Smooth muscle cell (in vitro differentiated cells): Measurements from ENCODE around the gene TCAP. TPM values are rescaled to one million over a fixed set of nuclear protein-coding genes. Genes with fewer than 3 reads are reported as not detected.

Experiments used
- DNase-seq: peaks from one replicate; lab custom pipeline; 2025; ENCODE audit not compliant: unreplicated experiment; lab: John Stamatoyannopoulos, UW
- H2AFZ ChIP-seq: fragments of 200-600 bp; sonication (generic); 2 replicates; pipeline ENCODE4 v1.6.0; 2016; ENCODE audit warnings: antibody characterized with exemption, low read depth, mild to moderate bottlenecking
- H3F3A ChIP-seq: fragments of 200-600 bp; sonication (generic); 2 replicates; pipeline ENCODE4 v1.6.0; 2017; ENCODE audit warnings: antibody characterized with exemption, low read depth
- H3K27ac ChIP-seq: fragments of 200-600 bp; sonication (generic); 2 replicates; pipeline ENCODE4 v1.5.1; 2016; ENCODE audit warnings: low read depth, mild to moderate bottlenecking
- H3K27me3 ChIP-seq: fragments of 200-600 bp; sonication (generic); 2 replicates; pipeline ENCODE4 v1.6.1; 2016; ENCODE audit warnings: low read depth, mild to moderate bottlenecking
- H3K36me3 ChIP-seq: fragments of 200-600 bp; sonication (generic); 2 replicates; pipeline ENCODE4 v1.5.1; 2016; ENCODE audit warnings: low read depth
- H3K4me1 ChIP-seq: fragments of 200-600 bp; sonication (generic); 2 replicates; pipeline ENCODE4 v1.5.1; 2016; ENCODE audit warnings: low read depth
- H3K4me2 ChIP-seq: fragments of 200-600 bp; sonication (generic); 2 replicates; pipeline ENCODE4 v1.6.0; 2016; ENCODE audit warnings: mild to moderate bottlenecking
- H3K4me3 ChIP-seq: fragments of 200-600 bp; sonication (generic); 2 replicates; pipeline ENCODE4 v1.5.1; 2016; ENCODE audit warnings: mild to moderate bottlenecking
- H3K79me2 ChIP-seq: fragments of 200-600 bp; sonication (generic); 2 replicates; pipeline ENCODE4 v1.6.0; 2016; ENCODE audit warnings: low read depth, mild to moderate bottlenecking
- H3K9ac ChIP-seq: fragments of 200-600 bp; sonication (generic); 2 replicates; pipeline ENCODE4 v1.6.0; 2016; ENCODE audit warnings: low read depth
- H3K9me3 ChIP-seq: fragments of 200-600 bp; sonication (generic); replicated peaks from 2 replicates; pipeline ENCODE4 v1.5.1; 2016; ENCODE audit warnings: low read depth
- H4K20me1 ChIP-seq: fragments of 200-600 bp; sonication (generic); 2 replicates; pipeline ENCODE4 v1.6.0; 2016; ENCODE audit warnings: low read depth
- CTCF ChIP-seq: fragments of 200-600 bp; sonication (generic); IDR thresholded peaks from 2 replicates; pipeline ENCODE4 v1.5.1; 2017; ENCODE audit warnings: borderline replicate concordance, mild to moderate bottlenecking, antibody characterized with exemption; ENCODE audit not compliant: insufficient read depth, poor library complexity, severe bottlenecking
- WGBS: methylation state at CpG from one replicate; pipeline ENCODE4 v1.1.7; 2016; ENCODE audit warnings: low lambda C conversion rate; 5-methylcytosine and 5-hydroxymethylcytosine counted together
- polyA plus RNA-seq: library from polyadenylated mRNA; unstranded; fragments of >200 nt; fragmentation: Nextera tagmentation; extraction: Ambion mirVana; gene quantifications from 2 replicates; pipeline ENCODE4 v1.2.1, GENCODE V29; 2016
- total RNA-seq: library from RNA; depleted of rRNA; stranded (reverse); fragments of >200 nt; gene quantifications from 2 replicates; pipeline ENCODE4 v1.2.3, GENCODE V29; 2014

Gene TCAP
- total and polyA plus RNA-seq, 2 experiments from 2014 or later, result 0.41 TPM; not detected in 1

- Histone ChIP-seq H2AFZ (no peak overlapping the region), H3K27me3 (peaks cover 83% of the 10 kb centered on the region), H3K4me1 (peaks cover 14% of the 10 kb centered on the region), H3K79me2 (no peaks in the 10 kb centered on the region), H3K36me3 (no peaks in the 10 kb centered on the region), H3K4me3 (no peak overlapping the region), H4K20me1 (no peaks in the 10 kb centered on the region), H3F3A (no peaks in the 10 kb centered on the region), H3K27ac (no peak overlapping the region), H3K9ac (no peak overlapping the region), H3K4me2 (no peak overlapping the region), H3K9me3 (no peaks in the 10 kb centered on the region)
- WGBS, result 67% methylated on average over 10 of the region's 10 CpGs
- DNase-seq, result no peak
- no peak for TF ChIP-seq CTCF
Observed at GRCh38 chr17:39628655-39629493, 36.3 kb upstream of the TCAP start.

GRCh38 chr17:39629494-39629880 lies 35.7 kb upstream of the TCAP start:
- peaks cover 14% of the 10 kb centered on the region for H3K4me1 ChIP-seq
- H3K79me2 ChIP-seq, result no peaks in the 10 kb centered on the region
- peaks cover 78% of the 10 kb centered on the region for H3K27me3 ChIP-seq
- no peaks in the 10 kb centered on the region for H3K9me3 ChIP-seq
- H4K20me1 ChIP-seq, result no peaks in the 10 kb centered on the region
- H3K4me2 ChIP-seq, result no peak overlapping the region
- 53% methylated on average over 3 of the region's 3 CpGs for WGBS
- H3K9ac ChIP-seq, result no peak overlapping the region
- H3K36me3 ChIP-seq, result no peaks in the 10 kb centered on the region
- H3F3A ChIP-seq, result no peaks in the 10 kb centered on the region
- no peak for DNase-seq
- no peak overlapping the region for H3K4me3 ChIP-seq
- no peak for TF ChIP-seq CTCF
- no peak overlapping the region for H3K27ac ChIP-seq
- no peak overlapping the region for H2AFZ ChIP-seq

GRCh38 chr17:39629898-39630297 lies 35.3 kb upstream of the TCAP start:
- Histone ChIP-seq H3K36me3 (no peaks in the 10 kb centered on the region), H3K4me2 (no peak overlapping the region), H3K27ac (no peak overlapping the region), H3K9me3 (no peaks in the 10 kb centered on the region), H3K9ac (no peak overlapping the region), H3K4me3 (no peak overlapping the region), H4K20me1 (no peaks in the 10 kb centered on the region), H3K27me3 (peaks cover 74% of the 10 kb centered on the region), H3K4me1 (peaks cover 14% of the 10 kb centered on the region), H2AFZ (no peak overlapping the region), H3K79me2 (no peaks in the 10 kb centered on the region), H3F3A (no peaks in the 10 kb centered on the region)
- TF ChIP-seq CTCF, result no peak
- DNase-seq, result no peak
- WGBS, result 84% methylated on average over 12 of the region's 12 CpGs

- Histone ChIP-seq H3K4me1 (peaks cover 16% of the 10 kb centered on the region), H3K79me2 (no peaks in the 10 kb centered on the region), H4K20me1 (no peaks in the 10 kb centered on the region), H2AFZ (no peak overlapping the region), H3K4me2 (no peak overlapping the region), H3K9me3 (no peaks in the 10 kb centered on the region), H3F3A (no peaks in the 10 kb centered on the region), H3K27me3 (peaks cover 59% of the 10 kb centered on the region), H3K4me3 (no peak overlapping the region), H3K36me3 (no peaks in the 10 kb centered on the region), H3K9ac (no peak overlapping the region), H3K27ac (no peak overlapping the region)
- WGBS, result 4% methylated on average over 6 of the region's 6 CpGs
- TF ChIP-seq CTCF, result no peak
- no peak for DNase-seq
Observed at GRCh38 chr17:39631403-39631802, 33.7 kb upstream of the TCAP start.
